HG03097 (cell line): ENCODE data around the gene AVPR1B.

Experiments
- ATAC-seq: cut with Tn5 transposase; IDR thresholded peaks from one replicate; pipeline ENCODE4 v1.9.1; 2021; ENCODE audit not compliant: unreplicated experiment, low FRiP score

The AVPR1B gene

DNA sequence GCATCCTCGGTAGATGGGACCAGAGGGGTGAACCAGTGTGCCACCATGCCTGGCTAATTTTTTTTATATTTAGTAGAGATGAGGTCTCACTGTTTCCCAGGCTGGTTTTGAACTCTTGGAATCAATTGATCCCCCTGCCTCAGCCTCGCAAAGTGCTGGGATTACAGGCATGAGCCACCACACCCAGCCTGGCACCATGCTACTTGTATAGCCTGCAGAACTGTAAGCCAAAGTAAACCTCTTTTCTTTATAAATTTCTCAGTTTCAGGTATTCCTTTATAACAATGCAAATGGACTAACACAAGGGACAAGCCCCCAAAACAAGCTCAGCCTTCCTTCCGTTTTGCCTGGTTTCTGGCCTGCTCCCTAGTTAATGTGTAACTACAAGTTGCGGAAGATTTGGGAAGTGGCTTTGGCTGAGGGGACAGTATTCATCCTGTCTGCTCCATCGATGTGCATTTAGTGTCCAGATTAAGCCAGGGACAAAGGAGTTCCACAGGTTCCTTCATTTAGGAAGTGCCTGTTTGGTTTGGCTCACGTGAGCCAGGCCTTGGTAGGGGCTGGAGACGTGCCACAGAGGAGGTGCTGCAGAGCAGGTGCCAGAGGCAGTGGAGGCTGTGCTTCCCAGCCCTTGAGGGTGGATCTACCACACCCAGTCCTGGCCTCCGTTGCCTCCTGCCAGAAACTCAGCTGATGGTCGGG lies 4.4 kb downstream of the AVPR1B start:
- ATAC-seq = no peak

DNA sequence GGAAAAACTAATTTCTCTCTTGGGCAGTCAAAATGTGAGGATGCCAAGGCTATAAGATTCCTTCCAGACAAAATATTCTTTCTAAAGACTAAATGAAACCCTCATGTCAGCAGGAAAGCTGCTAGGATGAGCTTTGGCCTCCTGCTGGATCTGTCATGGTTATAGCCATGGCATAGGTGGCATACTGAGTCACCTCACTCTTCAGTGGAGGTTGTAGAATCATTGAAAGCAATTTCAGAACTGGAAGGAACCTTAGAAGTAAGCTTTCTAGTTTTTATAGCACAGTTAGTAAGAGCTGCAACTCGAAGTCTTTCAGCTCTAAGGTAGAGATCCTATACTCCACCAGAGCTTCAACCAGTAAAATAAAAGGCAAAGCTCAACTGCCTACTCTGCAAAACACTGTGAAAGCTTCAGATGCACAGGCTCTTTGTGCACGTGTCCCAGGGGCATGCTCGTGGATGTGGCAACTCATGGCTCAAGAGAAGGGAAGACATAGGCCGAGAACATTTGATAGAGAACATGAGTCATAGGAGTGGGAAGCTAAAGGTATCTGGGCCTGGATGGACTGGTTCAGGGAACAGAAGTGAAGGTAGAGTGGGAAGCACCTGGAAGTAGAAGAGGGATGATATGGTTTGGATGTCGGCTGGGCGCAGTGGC lies 5.8 kb downstream of the AVPR1B start:
- ATAC-seq = no peak

DNA sequence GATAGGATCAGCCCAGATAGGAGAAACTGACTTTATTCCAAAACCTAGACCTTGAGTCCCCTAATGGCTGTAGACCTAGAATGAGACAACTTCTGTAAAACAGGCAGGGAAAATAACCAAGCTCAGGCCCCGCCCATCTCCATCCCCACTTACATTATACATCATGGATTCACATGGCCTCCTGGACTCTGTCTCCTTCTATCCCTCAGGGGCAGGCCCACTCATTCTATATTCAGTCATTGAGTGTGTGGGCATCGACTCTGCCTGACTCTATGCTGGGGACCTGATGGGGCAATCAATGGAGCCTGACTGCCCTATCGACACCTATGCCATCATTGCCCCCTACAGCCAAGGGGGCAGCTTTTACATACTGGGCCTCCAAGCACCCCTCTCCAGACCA lies 6.4 kb downstream of the AVPR1B start:
- no peak for ATAC-seq

DNA sequence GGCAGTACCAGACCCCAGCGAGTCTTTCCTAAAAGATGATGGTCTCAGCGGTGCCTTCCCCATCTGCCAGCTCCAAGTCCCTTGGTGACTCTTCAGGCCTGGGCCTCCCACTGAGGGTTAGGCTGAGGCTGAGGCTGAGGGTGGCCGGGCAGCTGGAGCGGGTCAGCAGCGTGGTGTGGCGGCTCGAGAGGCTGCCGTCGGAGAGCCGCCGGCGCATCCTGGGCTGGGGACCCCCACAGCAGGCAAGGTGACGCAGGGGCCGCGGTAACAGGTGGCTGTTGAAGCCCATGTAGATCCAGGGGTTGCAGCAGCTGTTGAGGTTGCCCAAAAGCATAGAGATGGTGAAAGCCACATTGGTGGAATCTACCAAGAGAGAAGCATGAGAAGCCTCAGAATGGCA lies 7.0 kb downstream of the AVPR1B start:
- ATAC-seq = no peak

DNA sequence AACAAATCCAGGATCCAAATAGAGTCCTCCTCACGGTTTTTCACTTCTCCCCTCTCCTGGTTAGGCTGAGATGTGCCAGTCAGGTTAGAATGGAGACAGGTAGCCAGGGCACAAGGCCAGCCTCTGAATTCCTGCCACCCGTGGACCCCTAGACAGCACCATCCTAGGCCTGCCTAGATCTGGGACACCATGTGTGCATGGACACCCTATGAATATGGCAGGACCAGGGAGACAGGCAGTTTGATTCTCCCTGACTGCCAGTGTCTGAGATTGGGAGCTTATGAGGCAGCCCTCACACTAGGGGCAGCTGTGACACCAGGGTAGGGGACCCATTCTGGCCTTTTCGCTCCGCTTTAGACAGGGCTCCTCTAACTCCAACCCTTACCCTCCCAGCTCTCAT lies 7.5 kb downstream of the AVPR1B start:
- no peak for ATAC-seq

DNA sequence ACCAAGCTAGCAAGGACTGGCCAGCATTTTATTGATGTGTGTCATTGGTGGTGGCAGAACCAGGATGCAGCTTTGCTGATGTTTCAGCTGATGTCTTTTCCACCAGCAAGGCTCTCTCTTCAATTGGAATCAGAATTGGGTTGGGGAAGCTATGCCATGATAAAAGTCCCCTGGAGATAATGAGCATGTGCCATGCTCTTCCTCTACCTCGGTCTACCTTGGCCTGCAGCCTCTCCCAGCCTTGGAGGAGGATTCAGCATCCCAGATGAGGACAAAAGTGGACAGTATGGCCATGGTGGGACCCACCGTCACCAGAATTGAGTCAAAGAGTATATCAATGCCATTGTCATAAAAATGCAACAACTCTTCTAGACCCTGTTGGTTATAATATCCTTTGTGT lies 8.6 kb downstream of the AVPR1B start:
- ATAC-seq = no peak

DNA sequence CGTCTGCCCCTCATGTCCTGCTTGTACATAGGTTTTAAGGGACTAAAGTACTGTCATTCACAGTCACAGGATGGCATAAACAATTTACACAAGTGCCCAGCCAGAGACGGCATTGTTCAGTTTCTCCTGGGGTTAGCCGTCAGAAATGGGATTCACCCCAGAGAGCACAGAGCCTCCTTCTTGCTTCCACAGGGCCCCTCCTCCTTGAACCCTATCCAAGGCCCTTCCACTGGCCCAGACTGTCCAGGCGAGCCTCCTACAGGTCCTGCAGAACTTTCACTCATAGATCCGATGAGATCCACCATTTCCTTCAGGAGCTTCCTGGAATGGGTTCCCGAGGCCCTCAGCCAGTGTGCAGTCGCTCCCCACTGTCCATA lies 10.0 kb downstream of the AVPR1B start:
- no peak for ATAC-seq

DNA sequence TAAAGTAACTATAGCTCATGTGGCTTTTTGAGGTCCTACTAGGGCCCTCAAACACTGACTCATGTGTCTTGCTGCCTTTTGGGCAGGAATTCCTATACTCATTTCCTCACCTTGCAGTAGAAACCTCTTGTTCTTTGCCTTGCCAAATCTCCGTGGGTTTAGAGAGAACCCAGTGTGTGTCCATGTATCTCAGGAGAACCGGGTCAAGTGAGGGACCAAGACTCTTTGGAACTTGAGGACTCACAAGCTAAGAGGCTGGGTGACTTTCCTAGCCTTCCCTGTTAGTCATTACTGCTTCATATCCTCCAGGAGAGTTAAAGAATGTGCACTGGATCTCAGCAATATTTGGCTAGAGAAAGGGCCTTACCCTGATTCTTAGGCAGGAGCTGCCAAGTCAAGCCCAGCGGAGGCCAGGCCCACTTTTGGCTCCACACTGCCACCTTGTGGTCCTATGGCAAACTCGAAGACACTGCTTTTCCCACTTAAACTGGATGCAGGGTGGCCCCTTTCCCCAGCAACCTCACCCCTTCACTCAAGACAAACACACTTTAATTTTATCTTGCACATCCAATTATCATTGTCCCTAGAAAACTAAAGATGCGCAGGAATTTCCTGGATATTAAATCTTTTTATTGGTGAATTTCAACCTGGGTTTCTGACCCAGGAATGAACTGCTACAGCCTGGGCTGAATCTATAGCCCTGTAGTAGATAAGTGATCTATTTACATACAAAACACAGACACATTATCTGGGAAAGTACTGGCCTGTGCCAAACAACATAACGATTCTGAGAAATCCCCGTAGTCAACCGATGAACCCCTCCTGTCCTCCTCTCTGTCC lies 10.6 kb downstream of the AVPR1B start:
- no peak for ATAC-seq

DNA sequence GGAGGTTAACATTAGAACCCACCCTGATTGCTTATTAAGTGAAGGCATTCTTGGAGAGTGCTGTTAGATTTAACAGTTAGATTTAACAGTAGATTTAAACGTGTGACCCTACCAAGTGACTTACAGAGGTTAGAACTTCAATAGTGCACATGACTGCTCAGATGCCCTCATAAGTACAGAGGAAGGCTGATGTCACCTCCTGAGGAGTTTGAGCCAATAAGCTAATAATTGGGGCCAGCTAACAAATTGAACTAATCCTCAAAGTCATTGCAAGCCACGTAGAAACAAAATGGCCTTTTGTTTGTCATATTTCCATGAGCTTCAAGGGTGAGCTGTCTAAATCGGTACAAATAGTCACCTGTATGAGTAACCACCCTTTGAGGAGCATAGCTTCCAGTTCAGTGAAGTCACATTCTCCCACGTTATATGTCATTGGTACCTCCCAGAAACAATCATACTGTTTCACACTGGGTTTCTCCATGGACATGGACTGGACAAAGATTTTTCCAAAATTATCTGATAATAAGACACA lies 11.7 kb downstream of the AVPR1B start:
- ATAC-seq = no peak

DNA sequence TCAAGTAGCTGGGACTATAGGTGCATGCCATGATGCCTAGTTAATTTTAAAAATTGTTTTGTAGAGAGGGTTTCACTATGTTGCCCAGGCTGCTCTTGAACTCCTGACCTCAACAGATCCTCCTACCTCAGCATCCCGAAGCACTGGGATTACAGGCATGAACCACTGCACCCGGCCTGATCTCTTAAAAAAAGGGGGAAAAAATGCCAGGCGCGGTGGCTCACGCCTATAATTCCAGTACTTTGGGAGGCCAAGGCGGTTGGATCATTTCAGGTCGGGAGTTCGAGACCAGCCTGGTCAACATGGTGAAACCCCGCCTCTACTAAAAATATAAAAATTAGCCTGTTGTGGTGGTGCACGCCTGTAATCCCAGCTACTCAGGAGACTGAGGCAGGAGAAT lies 13.2 kb downstream of the AVPR1B start:
- no peak for ATAC-seq

DNA sequence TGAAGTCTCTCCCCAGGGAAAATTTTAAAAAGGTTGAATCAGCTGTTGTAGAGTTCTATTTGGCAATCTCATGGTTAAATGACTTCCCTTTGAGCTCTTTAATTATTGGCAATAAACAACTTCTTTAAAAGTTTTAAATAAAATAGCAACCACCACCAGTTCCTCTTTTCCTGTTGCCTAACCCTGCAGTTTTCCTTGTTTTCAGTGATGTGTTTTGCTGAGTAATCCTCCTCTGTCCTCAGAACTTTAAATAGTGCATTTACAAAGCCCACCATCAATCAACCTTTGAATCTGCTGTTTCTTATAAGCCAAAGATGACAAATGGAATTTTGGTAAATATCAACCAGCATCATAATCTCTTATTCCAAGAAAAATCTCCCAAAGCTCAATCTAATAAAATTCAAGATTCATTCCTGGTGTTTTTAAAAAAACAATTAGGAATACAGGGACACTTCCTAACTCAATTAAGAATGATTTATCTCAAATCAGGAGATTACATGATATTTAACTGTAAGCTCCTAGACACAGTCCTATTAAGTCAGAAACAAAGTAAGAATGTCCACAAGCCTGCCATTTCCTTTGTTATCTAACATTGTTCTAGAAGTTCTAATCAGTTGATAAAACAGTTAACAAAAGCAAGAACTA lies 14.8 kb downstream of the AVPR1B start:
- ATAC-seq = no peak

DNA sequence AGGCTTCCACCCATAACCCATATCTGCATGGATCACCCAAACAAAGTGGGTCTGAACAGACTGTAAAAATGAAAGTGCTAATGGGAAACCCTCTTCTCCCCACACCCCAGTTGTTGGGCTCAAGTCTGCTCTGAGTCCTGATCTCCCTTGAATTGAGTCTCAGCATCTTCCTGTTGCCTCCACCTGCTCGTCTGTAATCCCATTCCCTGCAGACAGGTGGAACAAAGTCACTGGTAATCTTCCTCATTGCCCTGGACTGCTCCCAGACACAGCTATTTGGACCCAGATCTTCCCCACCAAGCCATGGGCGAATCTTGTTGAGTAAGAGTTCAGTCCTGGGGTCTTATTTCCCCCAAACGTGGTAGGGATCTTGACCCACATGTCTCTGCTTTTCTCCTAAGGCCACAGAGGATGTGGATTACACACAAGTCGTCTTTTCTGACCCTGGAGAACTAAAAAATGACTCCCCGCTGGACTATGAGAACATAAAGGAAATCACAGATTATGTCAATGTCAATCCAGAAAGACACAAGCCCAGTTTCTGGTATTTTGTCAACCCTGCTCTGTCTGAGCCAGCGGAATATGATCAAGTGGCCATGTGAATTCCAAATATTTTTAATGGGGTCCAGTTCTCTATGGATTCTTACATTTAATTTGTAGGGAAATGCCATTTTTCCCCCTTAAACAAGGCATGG lies 15.7 kb downstream of the AVPR1B start:
- no peak for ATAC-seq

DNA sequence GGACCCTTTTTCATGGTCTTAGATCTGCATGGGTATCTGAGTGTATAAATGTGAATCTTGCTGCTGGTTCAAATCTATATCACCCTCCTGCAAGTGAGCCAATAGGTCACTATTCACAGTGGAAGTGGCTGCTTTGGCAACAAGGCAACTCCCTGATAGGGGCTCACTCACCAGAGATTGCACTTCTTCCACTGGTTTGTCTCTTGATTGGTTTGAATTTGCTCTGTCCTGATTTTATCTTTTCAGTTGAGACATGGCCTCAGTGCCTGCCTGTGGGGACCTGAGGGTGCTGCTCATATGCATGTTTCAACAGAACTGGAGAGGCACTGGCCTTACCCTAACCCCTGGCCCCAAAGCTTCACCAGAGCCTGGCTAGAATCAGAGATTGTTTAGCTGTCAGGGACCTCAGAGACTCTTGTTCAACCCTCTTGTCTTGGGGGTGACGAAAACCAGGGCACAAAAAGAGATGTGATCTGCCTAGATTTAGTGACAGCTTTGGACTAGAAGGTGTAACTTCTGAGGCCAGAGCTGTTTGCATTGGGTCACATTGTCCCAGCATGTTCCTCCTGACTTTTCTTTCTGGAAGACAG lies 16.9 kb downstream of the AVPR1B start:
- ATAC-seq = no peak

DNA sequence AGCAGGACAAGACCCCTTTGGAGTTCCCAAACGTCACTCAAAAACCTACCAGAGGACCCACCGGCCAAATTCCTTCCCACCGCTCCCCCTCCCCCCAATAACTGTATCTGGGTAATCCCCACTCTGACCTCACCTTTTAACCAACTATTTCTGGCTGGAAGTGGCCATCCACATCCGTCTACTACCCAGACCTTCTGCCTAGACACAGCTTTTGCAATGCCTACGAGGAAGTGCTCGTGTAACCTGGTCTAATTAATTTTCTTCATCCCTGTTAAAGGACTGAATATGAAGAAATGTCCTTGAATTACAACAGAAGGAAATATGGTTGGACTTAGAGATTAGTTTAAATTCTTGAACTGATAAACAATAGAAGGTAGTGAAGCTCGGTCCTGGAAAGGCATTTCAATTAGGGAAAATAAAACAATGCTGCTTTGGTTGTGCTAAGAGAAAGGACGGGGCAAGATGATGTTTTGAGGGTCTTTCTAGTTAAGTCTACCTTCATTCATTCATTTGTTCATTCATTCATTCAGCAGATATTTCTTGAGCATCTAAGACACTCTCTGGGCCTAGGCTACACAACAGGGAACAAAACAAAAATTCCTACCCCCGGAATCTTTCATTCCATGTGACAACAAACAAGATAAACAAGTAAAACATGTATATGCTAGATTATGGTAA lies 18.8 kb downstream of the AVPR1B start:
- no peak for ATAC-seq

DNA sequence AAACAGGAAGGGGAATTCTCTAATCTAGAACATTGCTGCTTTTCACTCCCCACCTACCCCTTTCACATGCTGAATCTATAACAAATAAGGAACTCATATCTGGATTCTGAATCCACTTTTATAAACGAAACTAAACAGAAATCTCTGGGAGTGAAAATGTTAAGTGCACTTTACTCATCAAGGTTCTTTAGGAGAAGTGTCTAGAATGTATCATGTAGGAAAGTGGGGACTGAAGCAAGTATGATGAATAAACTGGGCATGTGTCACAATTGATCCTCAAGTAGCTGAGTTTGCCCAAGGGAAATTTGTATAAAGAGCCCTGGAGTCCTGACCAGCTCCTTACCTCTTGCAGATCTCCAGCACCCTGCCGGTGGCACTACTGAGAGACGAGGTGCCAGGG lies 19.8 kb downstream of the AVPR1B start:
- ATAC-seq = no peak

DNA sequence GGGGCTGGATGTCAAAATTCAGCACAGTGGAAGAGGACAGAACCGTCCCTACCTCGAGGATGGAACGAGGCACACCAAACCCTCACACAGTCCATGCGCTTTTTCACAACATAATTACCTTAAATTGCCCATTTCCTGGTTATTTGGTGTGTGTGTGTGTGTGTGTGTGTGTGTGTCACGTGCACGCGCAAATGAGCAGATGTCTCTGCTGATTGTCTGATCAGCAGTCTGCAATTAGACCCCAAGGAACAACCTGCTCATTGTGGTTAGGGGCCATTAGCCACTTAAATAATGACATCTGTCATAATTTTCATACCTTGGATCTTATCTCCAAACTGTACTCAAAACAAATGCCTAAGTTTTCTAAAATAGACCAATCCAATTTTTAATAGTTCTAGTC lies 23.2 kb downstream of the AVPR1B start:
- ATAC-seq = no peak

DNA sequence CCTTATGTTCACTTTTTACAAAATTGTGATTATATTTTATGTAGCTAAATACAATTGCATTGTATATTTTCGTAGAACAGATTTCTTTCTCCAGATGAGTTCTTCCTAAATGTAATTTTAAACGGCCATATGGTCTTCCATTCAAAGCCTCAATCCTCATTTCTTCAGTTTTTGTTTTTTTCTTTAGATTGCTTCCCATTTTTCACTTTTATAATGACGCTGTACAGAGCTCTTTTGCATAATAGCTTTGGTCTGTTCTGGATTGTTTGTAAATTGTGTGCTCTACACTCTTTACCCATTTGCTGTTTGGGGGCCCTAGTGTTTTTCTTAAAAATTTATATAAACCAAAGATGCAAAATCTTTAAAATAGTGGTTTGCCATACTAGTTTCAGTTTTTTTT lies 27.8 kb downstream of the AVPR1B start:
- ATAC-seq = no peak

DNA sequence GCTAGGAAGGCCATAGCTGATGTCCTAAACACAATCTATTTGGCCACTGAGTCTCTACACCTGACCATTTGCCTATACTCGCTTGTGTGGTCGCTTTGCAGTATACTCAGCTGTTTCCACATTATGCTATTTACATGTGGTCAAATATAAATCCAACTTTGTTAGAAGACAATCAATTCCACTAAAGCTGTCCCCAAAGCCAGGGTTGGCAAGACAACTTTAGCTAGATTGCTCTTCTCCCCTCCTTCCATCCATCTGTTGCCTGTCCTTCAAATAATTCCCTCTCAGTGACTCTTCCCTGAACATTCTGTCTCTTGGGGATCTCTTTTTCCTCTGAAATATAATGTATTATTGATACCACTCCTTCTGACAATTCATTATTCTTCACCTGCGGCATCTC lies 30.1 kb downstream of the AVPR1B start:
- no peak for ATAC-seq

DNA sequence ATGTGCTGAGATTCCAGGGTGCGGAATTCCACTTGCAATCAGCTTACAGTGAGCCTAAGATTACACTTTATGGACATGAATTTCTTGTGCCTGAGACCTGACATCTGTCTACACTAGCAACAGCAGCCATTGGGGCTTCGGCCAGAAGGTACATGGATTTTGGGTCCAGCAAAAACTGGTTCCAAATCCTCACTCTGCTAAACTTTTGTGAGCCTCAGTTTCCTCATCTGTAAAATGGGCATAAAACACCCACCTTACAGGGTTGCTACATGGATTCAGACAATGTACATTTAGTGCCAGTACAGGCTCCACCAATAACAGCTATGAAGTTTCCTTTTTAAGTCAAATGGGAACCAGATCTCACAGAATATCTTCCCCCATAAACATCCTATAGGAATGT lies 33.4 kb downstream of the AVPR1B start:
- ATAC-seq = no peak
